Activated B cell treated with CpG ODN at 0.5 μM for 24 hours (primary cell): ENCODE results near the gene MEF2D. TPM values are rescaled to one million over a fixed set of nuclear protein-coding genes. Genes with fewer than 3 reads are reported as not detected.
A peak's percentile ranks its signal among the peaks of the same experiment; 100 is the strongest.

Source experiments
- ATAC-seq: fragments of 200-7000 bp; cut with Tn5 transposase; one replicate; pipeline ENCODE4 v1.10.0; 2021; ENCODE audit warnings: low read depth, mild to moderate bottlenecking, moderate library complexity
- CTCF ChIA-PET: fragments of 350-600 bp; sonication (Branson Sonifier 250); formaldehyde crosslinking; loops from one replicate; lab custom pipeline; 2021; ENCODE audit warnings: antibody characterized with exemption; lab: Charles Lee
- POLR2A ChIA-PET: fragments of 350-600 bp; sonication (Branson Sonifier 250); formaldehyde crosslinking; loops from one replicate; lab custom pipeline; 2021; ENCODE audit warnings: antibody characterized with exemption; lab: Charles Lee
- DNase-seq: peaks from one replicate; pipeline ENCODE4 v3.0.0; 2022
- H3K27ac Mint-ChIP-seq: one replicate; pipeline ENCODE4 v1.8.0; 2020; ENCODE audit warnings: mixed read lengths
- H3K27me3 Mint-ChIP-seq: one replicate; pipeline ENCODE4 v1.8.0; 2021; ENCODE audit warnings: mixed read lengths
- H3K36me3 Mint-ChIP-seq: one replicate; pipeline ENCODE4 v1.8.0; 2021; ENCODE audit warnings: low read depth, mixed read lengths
- H3K4me1 Mint-ChIP-seq: one replicate; pipeline ENCODE4 v1.8.0; 2021; ENCODE audit warnings: mixed read lengths
- H3K4me3 Mint-ChIP-seq: one replicate; pipeline ENCODE4 v1.8.0; 2020; ENCODE audit warnings: mild to moderate bottlenecking, mixed read lengths
- H3K9me3 Mint-ChIP-seq: one replicate; pipeline ENCODE4 v1.8.0; 2020; ENCODE audit warnings: mixed read lengths
- CTCF ChIP-seq: fragments of 200-600 bp; IDR thresholded peaks from one replicate; pipeline ENCODE4 v1.8.0; 2022; ENCODE audit warnings: antibody characterized with exemption, mild to moderate bottlenecking
- intact Hi-C: fragments of 100-400 bp; cut with micrococcal nuclease; formaldehyde crosslinking; loops from one replicate; pipeline ENCODE4 v1.15.1; 2024
- total RNA-seq: library from RNA; stranded (reverse); gene quantifications from 2 replicates; pipeline ENCODE4 v1.2.3, GENCODE V29; 2022

The MEF2D gene
- total RNA-seq, 1 donor from 2014 or later, result 114 TPM

GRCh38 chr1:156419854-156420204 lies 80.7 kb downstream of the MEF2D start:
- Mint-ChIP-seq H3K4me3 (peak overlapping the region; percentile 89), H3K4me1 (peaks cover 23% of the 10 kb centered on the region), H3K27ac (no peak overlapping the region), H3K36me3 (peaks cover 2% of the 10 kb centered on the region), H3K27me3 (peaks cover 81% of the 10 kb centered on the region), H3K9me3 (no peaks in the 10 kb centered on the region)
- DNase-seq, result peak; percentile 33
- intact Hi-C loops, result loop anchor here (2.0 kb wide), 1 partner anchor 15 kb away; no protein-coding TSS in a partner anchor
- no peak for TF ChIP-seq CTCF
- ATAC-seq, result peak; percentile 43
- ChIA-PET CTCF (interaction anchor here (0.7 to 1.6 kb wide), 11 partner anchors 10 to 189 kb away, joined by 3 to 16 read pairs (median 3); no protein-coding TSS in a partner anchor), POLR2A (interaction anchor here (0.5 to 1.9 kb wide), 3 partner anchors 34 to 81 kb away, joined by 3 to 5 read pairs (median 4); partner anchors contain the start of gene MEF2D)

DNA sequence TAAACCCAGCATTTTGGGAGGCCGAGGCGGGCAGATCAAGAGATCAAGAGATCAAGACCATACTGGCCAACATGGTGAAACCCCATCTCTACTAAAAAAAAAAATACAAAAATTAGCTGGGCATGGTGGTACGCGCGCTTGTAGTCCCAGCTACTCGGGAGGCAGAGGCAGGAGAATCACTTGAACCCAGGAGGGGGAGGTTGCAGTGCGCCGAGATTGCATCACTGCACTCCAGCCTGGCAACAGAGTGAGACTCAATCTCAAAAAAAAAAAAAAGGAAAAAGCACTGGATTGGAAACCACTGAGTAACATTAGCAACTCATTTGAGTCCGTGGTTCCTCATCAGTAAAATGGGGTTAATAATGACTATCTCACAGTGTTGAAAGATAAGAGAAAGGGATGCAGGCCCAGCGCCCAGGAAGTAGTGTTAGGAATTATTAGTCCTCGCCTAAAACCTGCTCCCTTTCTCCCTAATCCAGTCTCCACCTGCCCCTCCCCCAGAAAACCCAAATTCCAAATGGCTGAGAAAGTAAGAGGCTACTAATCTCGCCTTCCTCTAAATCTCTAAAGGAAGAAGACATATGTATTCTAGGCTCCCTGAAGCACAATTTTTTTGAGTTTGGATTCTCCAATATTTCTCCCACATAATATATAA lies 82.0 kb downstream of the MEF2D start:
- Mint-ChIP-seq H3K9me3 (no peaks in the 10 kb centered on the region), H3K4me3 (no peak overlapping the region), H3K27me3 (peaks cover 81% of the 10 kb centered on the region), H3K36me3 (peaks cover 2% of the 10 kb centered on the region), H3K27ac (no peak overlapping the region), H3K4me1 (peaks cover 23% of the 10 kb centered on the region)
- no peak for ATAC-seq
- ChIA-PET POLR2A (interaction anchor here (1.9 kb wide), 1 partner anchor 82 kb away, joined by 5 read pairs; the partner anchor contains the start of gene MEF2D), CTCF (interaction anchor here (0.8 to 1.6 kb wide), 6 partner anchors 19 to 271 kb away, joined by 3 to 10 read pairs (median 4); no protein-coding TSS in a partner anchor)
- intact Hi-C loops, result no loop called here
- no peak for TF ChIP-seq CTCF
- DNase-seq, result no peak

DNA sequence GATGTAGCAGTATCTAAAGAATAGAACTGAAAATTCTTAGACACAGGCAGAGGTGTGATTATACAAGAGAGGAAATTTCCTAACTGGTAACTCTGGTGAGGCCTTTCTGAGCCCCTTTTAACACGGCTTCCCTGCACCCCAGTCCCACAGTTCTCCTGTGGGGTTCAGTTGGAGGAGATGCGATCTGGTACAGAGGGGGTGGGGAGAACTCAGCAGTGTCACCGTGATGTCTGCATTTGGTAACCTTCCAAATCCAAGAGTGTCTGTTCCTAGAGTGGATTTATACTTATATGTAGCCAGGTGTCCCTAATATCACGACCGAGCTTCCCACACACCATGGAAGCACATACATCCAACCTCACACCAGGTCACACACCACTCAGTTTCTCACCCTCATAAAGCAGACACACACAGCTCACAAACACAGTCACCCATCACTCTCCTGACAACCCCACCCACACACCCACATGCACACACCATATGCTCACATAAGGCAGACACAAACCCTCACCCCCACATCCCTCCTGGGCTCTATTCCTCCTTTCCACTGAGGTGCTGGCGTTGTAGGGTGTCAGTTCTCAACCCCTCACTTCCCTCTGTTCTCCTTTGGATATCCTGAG lies 83.1 kb downstream of the MEF2D start:
- TF ChIP-seq CTCF, result no peak
- peaks cover 72% of the 10 kb centered on the region for H3K27me3 Mint-ChIP-seq
- H3K36me3 Mint-ChIP-seq, result peaks cover 2% of the 10 kb centered on the region
- POLR2A ChIA-PET, result no interaction called here
- H3K9me3 Mint-ChIP-seq, result no peaks in the 10 kb centered on the region
- H3K27ac Mint-ChIP-seq, result no peak overlapping the region
- intact Hi-C loops, result no loop called here
- CTCF ChIA-PET, result no interaction called here
- no peak overlapping the region for H3K4me3 Mint-ChIP-seq
- H3K4me1 Mint-ChIP-seq, result peaks cover 23% of the 10 kb centered on the region
- DNase-seq, result no peak
- no peak for ATAC-seq

DNA sequence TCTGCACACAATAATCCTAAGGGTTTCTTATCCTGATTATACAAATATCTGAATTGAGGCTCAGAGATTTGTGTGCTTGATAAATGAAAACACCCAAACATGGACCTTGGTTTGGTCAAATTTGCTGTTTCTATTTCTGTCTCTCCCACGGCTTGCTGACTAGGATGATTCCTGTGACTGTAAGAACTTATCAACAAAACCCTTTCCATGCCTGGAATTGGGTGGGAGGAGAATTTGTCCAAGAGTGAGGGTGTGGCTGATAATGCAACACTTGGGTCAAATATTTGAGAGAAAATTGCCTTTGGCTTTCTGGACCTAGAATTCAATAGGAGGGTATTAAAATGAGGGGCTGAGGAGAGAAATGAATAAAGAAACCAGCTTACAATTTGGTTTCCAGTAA lies 83.6 kb downstream of the MEF2D start:
- Mint-ChIP-seq H3K27me3 (peaks cover 68% of the 10 kb centered on the region), H3K4me1 (peaks cover 22% of the 10 kb centered on the region), H3K36me3 (peaks cover 2% of the 10 kb centered on the region), H3K9me3 (no peaks in the 10 kb centered on the region), H3K4me3 (no peak overlapping the region), H3K27ac (no peak overlapping the region)
- CTCF ChIA-PET, result interaction anchor here (0.7 kb wide), 1 partner anchor 29 kb away, joined by 4 read pairs; no protein-coding TSS in a partner anchor
- DNase-seq (no peak), ATAC-seq (no peak)
- POLR2A ChIA-PET, result no interaction called here
- intact Hi-C loops, result no loop called here
- TF ChIP-seq CTCF, result no peak

DNA sequence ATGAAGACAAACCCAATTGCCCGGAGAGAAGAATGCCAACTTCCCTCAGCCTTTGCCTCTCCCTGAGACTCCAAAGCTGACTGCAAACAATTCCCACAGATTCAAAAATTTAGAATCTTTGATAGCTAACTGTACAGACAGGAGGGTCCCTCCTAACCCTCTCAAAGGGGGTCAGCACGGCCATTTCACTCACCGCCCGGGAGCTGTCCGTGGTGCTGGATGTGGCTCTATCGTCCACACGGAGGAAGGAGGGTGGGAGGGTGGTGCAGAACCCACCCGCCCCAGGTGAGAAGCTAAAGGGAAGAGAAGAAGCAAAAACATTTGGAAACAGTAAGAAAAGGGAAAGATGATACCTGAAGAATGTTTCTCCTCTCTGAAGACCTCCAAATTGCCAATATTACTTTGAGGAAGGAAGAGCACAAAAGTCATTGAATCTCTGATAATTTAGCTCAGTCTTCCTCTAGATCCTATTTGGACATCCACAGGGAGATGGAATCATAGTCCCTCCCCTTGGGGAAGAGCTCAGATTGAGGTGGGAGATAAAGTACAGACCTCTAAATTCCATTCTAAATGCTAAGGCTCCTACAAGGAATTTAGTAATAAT lies 86.0 kb downstream of the MEF2D start:
- peaks cover 67% of the 10 kb centered on the region for H3K27me3 Mint-ChIP-seq
- DNase-seq (no peak), ATAC-seq (no peak)
- no peak overlapping the region for H3K4me3 Mint-ChIP-seq
- TF ChIP-seq CTCF, result no peak
- peaks cover under 1% of the 10 kb centered on the region for H3K4me1 Mint-ChIP-seq
- intact Hi-C loops, result no loop called here
- H3K9me3 Mint-ChIP-seq, result no peaks in the 10 kb centered on the region
- POLR2A ChIA-PET, result no interaction called here
- H3K36me3 Mint-ChIP-seq, result no peaks in the 10 kb centered on the region
- no peak overlapping the region for H3K27ac Mint-ChIP-seq
- CTCF ChIA-PET, result interaction anchor here (1.1 to 1.5 kb wide), 3 partner anchors 29 to 211 kb away, joined by 3 to 7 read pairs (median 5); no protein-coding TSS in a partner anchor
